ENCODE measurements around the gene UPK3BL1.
"Not testable (repeated sequence)": the region's sequence is repeated elsewhere in the genome, so short reads cannot be mapped to it uniquely, and the experiment has no call there.

The UPK3BL1 gene

GRCh38 chr7:102642691-102643090, at the start of gene UPK3BL1:
Gene UPK3BL1, minus strand, starts transcription at chr7:102642791. Its CDS starts 50 bp downstream, at chr7:102642741.
- not testable (repeated sequence) for DNase-seq

- not testable (repeated sequence) for DNase-seq
These were observed 48.0 kb upstream of the UPK3BL1 start for GRCh38 chr7:102690602-102691001.

GRCh38 chr7:102689436-102690282, 47.1 kb upstream of the UPK3BL1 start:
- DNase-seq: not testable (repeated sequence)

GRCh38 chr7:102688299-102689036, 45.9 kb upstream of the UPK3BL1 start:
- DNase-seq: not testable (repeated sequence)

- DNase-seq: not testable (repeated sequence)
These were observed 40.0 kb upstream of the UPK3BL1 start for GRCh38 chr7:102682560-102682959.

- not testable (repeated sequence) for DNase-seq
These were observed 38.2 kb upstream of the UPK3BL1 start for GRCh38 chr7:102680780-102681179.

- DNase-seq: not testable (repeated sequence)
These were observed 33.0 kb upstream of the UPK3BL1 start for GRCh38 chr7:102675545-102675944.

GRCh38 chr7:102673447-102674067, 31.0 kb upstream of the UPK3BL1 start:
- not testable (repeated sequence) for DNase-seq

- DNase-seq: not testable (repeated sequence)
These were observed 29.3 kb upstream of the UPK3BL1 start for GRCh38 chr7:102671956-102672307.

- not testable (repeated sequence) for DNase-seq
These were observed 28.8 kb upstream of the UPK3BL1 start, which contains the start of gene POLR2J2 for GRCh38 chr7:102671166-102671955. Gene POLR2J2, minus strand, starts transcription at chr7:102671663. Its CDS starts 62 bp downstream, at chr7:102671601.

- DNase-seq: not testable (repeated sequence)
These were observed 24.9 kb upstream of the UPK3BL1 start for GRCh38 chr7:102667523-102667922.

- not testable (repeated sequence) for DNase-seq
These were observed 24.3 kb upstream of the UPK3BL1 start for GRCh38 chr7:102666850-102667249.

GRCh38 chr7:102664765-102665164, 22.2 kb upstream of the UPK3BL1 start:
- not testable (repeated sequence) for DNase-seq

- not testable (repeated sequence) for DNase-seq
These were observed 7.3 kb upstream of the UPK3BL1 start, which contains the start of gene SPDYE2B for GRCh38 chr7:102649924-102650323. Gene SPDYE2B, plus strand, starts transcription at chr7:102650319. Its CDS starts 2,030 bp downstream, at chr7:102652349.

GRCh38 chr7:102647813-102648212, 5.2 kb upstream of the UPK3BL1 start:
- DNase-seq: not testable (repeated sequence)

- not testable (repeated sequence) for DNase-seq
These were observed 813 bp upstream of the UPK3BL1 start for GRCh38 chr7:102643404-102643803.

- DNase-seq: not testable (repeated sequence)
These were observed 3.7 kb downstream of the UPK3BL1 start for GRCh38 chr7:102638848-102639247.

- not testable (repeated sequence) for DNase-seq
These were observed 5.6 kb downstream of the UPK3BL1 start for GRCh38 chr7:102636956-102637355.

- DNase-seq: not testable (repeated sequence)
These were observed 7.2 kb downstream of the UPK3BL1 start for GRCh38 chr7:102635354-102635753.

GRCh38 chr7:102634299-102634698, 8.3 kb downstream of the UPK3BL1 start:
- not testable (repeated sequence) for DNase-seq

GRCh38 chr7:102630622-102631021, 12.0 kb downstream of the UPK3BL1 start:
- DNase-seq: not testable (repeated sequence)
